ENCODE measurements around the gene GBP2.
"Not testable (repeated sequence)": the region's sequence is repeated elsewhere in the genome, so short reads cannot be mapped to it uniquely, and the experiment has no call there.

Gene GBP2, protein sequence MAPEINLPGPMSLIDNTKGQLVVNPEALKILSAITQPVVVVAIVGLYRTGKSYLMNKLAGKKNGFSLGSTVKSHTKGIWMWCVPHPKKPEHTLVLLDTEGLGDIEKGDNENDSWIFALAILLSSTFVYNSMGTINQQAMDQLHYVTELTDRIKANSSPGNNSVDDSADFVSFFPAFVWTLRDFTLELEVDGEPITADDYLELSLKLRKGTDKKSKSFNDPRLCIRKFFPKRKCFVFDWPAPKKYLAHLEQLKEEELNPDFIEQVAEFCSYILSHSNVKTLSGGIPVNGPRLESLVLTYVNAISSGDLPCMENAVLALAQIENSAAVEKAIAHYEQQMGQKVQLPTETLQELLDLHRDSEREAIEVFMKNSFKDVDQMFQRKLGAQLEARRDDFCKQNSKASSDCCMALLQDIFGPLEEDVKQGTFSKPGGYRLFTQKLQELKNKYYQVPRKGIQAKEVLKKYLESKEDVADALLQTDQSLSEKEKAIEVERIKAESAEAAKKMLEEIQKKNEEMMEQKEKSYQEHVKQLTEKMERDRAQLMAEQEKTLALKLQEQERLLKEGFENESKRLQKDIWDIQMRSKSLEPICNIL

GRCh38 chr1:89125913-89126580 is at the start of gene GBP2:
Gene GBP2 (minus strand): TSS chr1:89126114. CDS start chr1:89121966, 4,148 bp downstream.
- DNase-seq (ENCODE audit: low read depth, low spot score) = no peak

- no peak for DNase-seq (ENCODE audit: low read depth, low spot score)
These were observed 48.6 kb upstream of the GBP2 start for GRCh38 chr1:89174491-89174890.

DNA sequence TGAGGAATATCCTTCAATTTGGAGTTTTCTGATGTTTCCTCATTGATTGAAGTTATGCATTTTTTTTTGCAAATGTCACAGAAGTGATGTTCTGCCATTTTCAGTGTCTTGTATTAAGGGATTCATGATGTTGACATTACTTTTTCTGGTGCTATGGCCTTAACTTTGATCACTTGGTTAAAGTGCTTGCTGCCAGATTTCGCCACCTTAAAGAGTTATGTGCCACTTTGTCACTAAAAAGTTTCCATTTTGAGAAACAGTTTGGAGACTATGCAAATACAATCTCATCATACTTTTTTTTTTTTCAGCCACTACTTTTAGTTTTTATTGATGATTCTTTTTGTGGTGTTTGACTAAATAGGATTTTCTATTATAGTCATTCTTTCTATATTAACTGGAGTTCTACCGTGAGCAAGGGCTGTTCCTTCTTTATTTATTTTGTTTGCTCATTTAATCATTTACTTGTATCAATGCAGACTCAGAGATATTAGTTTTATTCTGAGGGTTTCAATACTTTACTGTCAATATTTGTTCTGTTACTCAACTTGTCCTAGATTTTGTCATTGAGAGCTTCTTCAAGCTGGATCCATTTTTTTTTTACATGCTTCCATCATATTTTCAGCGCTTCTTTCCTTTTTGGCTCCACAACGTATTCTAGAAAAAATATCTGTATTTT is 46.7 kb upstream of the GBP2 start:
- DNase-seq (ENCODE audit: low read depth, low spot score) = no peak

GRCh38 chr1:89171067-89171438 is 45.1 kb upstream of the GBP2 start:
- no peak for DNase-seq (ENCODE audit: low read depth, low spot score)

- no peak for DNase-seq (ENCODE audit: low read depth, low spot score)
These were observed 44.5 kb upstream of the GBP2 start for GRCh38 chr1:89170170-89171066.

DNA sequence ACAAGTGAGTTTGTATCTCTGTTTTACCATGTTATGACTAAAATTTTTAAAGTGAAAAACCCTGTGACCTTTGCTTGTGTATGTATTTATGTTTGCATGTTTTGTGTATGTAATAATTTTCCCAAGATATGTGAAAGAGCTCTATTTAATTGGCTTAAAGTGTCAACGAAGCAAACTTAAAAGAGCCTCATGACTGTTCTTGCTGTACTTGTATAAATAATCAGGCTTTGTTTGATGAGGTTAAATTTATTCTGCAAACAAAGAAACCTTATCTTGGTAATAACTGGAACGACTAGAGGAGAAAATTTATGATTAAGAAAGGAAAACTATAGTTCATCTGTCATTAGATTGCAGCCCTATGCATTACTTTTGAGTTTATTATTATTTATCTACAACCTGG is 43.3 kb upstream of the GBP2 start:
- no peak for DNase-seq (ENCODE audit: low read depth, low spot score)

- DNase-seq (ENCODE audit: low read depth, low spot score) = no peak
These were observed 41.8 kb upstream of the GBP2 start for GRCh38 chr1:89167590-89168230.

- DNase-seq (ENCODE audit: low read depth, low spot score) = no peak
These were observed 40.8 kb upstream of the GBP2 start for GRCh38 chr1:89166705-89167104.

DNA sequence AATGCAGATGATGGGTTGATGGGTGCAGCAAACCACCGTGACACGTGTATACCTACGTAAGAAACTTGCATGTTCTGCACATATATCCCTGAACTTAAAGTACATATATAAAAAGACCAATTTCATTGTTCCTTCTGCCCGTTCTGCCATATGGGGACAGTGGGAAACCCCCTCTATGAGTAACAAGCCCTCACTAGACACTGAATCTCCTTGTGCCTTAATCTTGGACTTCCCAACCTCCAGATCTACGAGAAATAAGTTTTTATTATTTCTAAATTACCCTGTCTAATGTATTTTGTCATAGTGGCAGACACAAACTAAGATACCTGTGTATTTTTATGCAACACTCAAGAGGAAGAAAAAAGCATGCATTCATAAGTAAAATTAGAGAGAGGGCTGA is 39.9 kb upstream of the GBP2 start:
- DNase-seq (ENCODE audit: low read depth, low spot score) = no peak

DNA sequence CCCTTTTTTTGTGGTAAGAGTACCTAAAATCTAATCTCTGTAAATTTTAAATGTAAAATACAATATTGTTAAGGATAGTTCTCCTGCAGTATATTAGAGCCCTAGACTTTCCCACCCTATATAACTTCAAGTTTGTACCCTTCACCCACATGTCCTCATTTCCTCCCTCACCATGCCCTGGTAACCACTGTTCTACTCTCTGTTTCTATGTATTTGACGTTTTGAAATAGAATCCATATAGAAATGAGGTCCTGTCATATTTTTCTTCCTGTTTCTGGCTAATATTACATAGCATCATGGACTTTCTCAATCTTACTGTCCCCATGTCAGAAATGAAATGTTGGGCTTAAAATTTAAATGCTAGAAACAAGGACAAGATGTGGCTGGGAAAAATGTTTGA is 25.1 kb upstream of the GBP2 start:
- no peak for DNase-seq (ENCODE audit: low read depth, low spot score)

- DNase-seq (ENCODE audit: low read depth, low spot score) = no peak
These were observed 24.1 kb upstream of the GBP2 start for GRCh38 chr1:89149976-89150375.

GRCh38 chr1:89149229-89149628 is 23.3 kb upstream of the GBP2 start:
- no peak for DNase-seq (ENCODE audit: low read depth, low spot score)

DNA sequence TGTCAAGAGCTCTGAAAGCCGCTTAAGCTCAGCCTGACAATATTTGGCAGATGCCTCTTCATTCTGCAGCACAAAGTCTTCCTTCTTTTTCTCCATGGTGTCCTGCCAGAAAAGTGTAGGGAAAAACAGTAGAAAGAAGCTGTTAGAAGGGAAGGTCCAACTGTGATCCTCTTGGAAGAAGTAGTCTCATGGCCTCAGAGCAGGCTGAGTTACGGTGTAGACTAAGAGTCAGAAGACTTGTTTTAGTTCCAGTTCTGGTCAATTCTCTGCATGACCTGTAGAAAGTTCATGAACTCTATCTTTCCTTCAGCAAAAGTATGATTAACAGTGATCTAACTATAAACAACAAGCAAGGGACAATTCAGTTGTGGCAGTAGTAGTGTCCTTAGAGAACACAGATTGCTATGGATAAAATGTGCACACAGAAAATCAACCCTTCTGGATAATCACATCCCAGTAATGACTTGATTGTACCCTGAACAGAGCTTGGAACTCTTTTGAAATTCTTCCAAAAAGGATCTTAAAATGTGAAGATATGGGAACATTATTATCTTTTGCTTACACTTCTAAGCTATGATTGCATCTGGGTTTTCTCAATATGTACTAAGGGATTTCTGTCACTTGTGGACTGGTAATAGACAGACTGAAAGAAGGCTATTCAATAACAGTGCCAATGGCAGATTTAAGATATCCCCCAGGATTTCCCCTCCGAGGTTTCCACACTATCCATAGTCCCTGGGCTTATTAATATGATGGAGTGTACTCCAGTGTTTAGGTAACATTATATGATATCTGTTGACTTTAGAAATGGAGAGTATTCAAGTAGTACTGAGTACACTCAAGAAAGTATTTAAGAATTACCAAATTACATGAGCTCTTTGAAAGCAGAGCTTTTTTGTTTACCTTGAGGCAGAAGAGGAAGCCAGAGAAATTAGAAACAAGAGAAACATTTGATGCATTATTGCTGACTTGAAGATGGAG is 22.1 kb upstream of the GBP2 start:
- no peak for DNase-seq (ENCODE audit: low read depth, low spot score)

DNA sequence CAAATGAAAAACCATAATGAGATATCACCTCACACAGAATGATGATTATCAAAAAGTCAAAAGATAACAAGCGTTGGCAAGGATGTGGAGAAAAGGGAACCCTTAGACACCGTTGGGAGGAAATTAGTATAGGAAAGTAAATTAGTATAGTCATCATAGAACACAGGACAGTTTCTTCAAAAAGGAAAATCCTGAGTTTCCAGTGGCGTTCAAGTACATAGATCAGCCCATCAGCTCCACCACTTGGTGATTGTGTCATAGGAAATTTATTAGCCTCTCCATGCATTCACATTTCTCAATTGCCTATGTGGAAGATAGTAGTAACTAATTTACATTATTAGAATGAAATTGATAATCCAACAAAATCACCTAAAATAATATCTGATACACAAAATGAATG is 20.8 kb upstream of the GBP2 start:
- DNase-seq (ENCODE audit: low read depth, low spot score) = no peak

- DNase-seq (ENCODE audit: low read depth, low spot score) = no peak
These were observed 17.6 kb upstream of the GBP2 start for GRCh38 chr1:89143484-89143883.

- no peak for DNase-seq (ENCODE audit: low read depth, low spot score)
These were observed 16.2 kb upstream of the GBP2 start for GRCh38 chr1:89142160-89142559.

DNA sequence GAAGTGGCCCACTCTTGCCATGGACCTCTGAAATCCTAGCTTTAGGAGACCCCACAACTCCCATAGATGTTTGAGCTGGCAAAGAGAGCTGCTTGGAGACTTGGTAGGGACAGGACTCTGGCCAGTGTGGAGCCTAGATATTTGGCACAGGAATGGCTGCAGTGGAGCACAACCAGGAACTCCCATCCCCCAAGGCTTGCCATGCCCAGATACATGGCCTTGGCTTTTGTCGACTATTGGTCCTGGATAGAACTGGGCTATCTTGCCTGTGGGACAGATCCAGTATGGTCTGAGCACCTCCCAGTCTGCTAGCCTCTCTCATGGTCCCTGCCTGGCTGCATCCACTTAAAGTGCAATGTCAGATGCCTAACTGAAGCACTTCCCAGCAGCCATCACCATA is 7.8 kb upstream of the GBP2 start:
- DNase-seq (ENCODE audit: low read depth, low spot score) = no peak

DNA sequence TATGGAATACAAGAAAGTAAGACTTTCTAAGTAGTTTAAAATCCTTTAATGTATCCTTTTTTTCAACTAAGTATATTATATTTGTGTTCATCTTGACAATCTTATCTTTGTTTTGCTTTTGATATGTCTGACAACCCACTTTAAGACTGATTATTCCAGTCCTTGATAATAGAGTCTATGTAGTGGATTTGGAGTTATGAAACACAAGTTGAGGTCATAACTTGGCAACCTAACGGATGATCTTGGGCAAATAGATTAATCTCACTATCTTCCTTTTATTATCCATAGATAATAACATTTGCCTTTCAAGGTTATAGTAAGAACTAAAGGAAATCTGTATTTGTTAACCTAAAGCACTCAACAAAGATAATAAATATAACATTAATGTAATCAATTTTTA is 4.8 kb upstream of the GBP2 start:
- DNase-seq (ENCODE audit: low read depth, low spot score) = no peak

GRCh38 chr1:89129911-89130310 is 4.0 kb upstream of the GBP2 start:
- no peak for DNase-seq (ENCODE audit: low read depth, low spot score)

DNA sequence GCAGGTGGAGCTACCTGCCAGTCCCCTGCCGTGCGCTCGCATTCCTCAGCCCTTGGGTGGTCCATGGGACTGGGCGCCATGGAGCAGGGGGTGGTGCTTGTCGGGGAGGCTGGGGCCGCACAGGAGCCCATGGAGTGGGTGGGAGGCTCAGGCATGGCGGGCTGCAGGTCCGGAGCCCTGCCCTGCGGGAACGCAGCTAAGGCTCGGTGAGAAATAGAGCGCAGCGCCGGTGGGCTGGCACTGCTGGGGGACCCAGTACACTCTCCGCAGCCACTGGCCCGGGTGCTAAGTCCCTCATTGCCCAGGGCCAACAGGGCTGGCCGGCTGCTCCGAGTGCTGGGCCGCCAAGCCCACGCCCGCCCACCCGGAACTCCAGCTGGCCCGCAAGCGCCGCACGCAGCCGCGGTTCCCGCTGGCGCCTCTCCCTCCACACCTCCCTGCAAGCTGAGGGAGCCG is 2.1 kb upstream of the GBP2 start:
- not testable (repeated sequence) for DNase-seq (ENCODE audit: low read depth, low spot score)
